Vagina (tissue), 2 donors: ENCODE measurements around the gene PCK1.

Experiments
- CTCF ChIP-seq, 3 experiments: fragments of 450-650 bp in 2 of 3; fragments of 200-600 bp in 1 of 3; sonication (generic) in 1 of 3; IDR thresholded peaks; one replicate each; pipeline ENCODE4 v1.5.1; 2017 to 2019; ENCODE audit warnings: antibody characterized with exemption in 3 of 3, mild to moderate bottlenecking in 2 of 3, moderate library complexity in 2 of 3
- POLR2A ChIP-seq, 2 donors: fragments of 450-650 bp; IDR thresholded peaks; one replicate each; pipeline ENCODE4 v1.6.1; 2017; ENCODE audit warnings: antibody characterized with exemption in 2 of 2, mild to moderate bottlenecking in 2 of 2, moderate library complexity in 2 of 2
- POLR2AphosphoS5 ChIP-seq, 2 donors: sonication (generic); formaldehyde crosslinking; IDR thresholded peaks; one replicate each; pipeline ENCODE4 v1.9.0; 2017; ENCODE audit warnings: antibody characterized with exemption in 2 of 2, mild to moderate bottlenecking in 2 of 2, low read depth in 1 of 2; ENCODE audit not compliant: insufficient read depth in 1 of 2

- no peak for TF ChIP-seq CTCF (IDR thresholded peaks at IDR 0.05)
- TF ChIP-seq POLR2A (IDR thresholded peaks at IDR 0.05): no peak
- no peak for TF ChIP-seq POLR2AphosphoS5 (IDR thresholded peaks at IDR 0.05; ENCODE audit: insufficient read depth in 1 of 2, low read depth in 1 of 2)
Observed at GRCh38 chr20:57546956-57547649, 13.8 kb upstream of the PCK1 start.
